HepG2 (cell line): ENCODE measurements around the gene BTK. TPM values are rescaled to one million over a fixed set of nuclear protein-coding genes. Genes with fewer than 3 reads are reported as not detected.

Experiments
- ARID4A ChIP-seq: sonication (generic); formaldehyde crosslinking; IDR thresholded peaks from 2 replicates; pipeline ENCODE4 v1.5.0; 2020; ENCODE audit warnings: mild to moderate bottlenecking, missing genetic modification reagents, borderline replicate concordance
- CTCF ChIP-seq: sonication (generic); formaldehyde crosslinking; IDR thresholded peaks from 2 replicates; pipeline ENCODE4 v1.5.0; 2020; ENCODE audit warnings: mild to moderate bottlenecking, missing genetic modification reagents, moderate library complexity
- GFI1 ChIP-seq: sonication (generic); formaldehyde crosslinking; IDR thresholded peaks from 2 replicates; pipeline ENCODE4 v1.5.0; 2020; ENCODE audit warnings: missing genetic modification reagents, mild to moderate bottlenecking, borderline replicate concordance
- HOXA5 ChIP-seq: sonication (generic); formaldehyde crosslinking; IDR thresholded peaks from 2 replicates; pipeline ENCODE4 v1.4.0; 2020; ENCODE audit warnings: missing genetic modification reagents
- IRF2 ChIP-seq: IDR thresholded peaks from 2 replicates; pipeline ENCODE4 v1.6.1; 2018; ENCODE audit warnings: missing genetic modification reagents, missing compliant biosample characterization
- MIER2 ChIP-seq: IDR thresholded peaks from 2 replicates; pipeline ENCODE4 v1.6.1; 2016; ENCODE audit warnings: missing biosample characterization, missing genetic modification reagents
- NCOA1 ChIP-seq: sonication (generic); formaldehyde crosslinking; IDR thresholded peaks from 2 replicates; pipeline ENCODE4 v1.9.0; 2021; ENCODE audit warnings: missing genetic modification reagents
- NRL ChIP-seq: sonication (generic); formaldehyde crosslinking; IDR thresholded peaks from 2 replicates; pipeline ENCODE4 v1.5.0; 2020; ENCODE audit warnings: missing genetic modification reagents, mild to moderate bottlenecking, moderate library complexity, borderline replicate concordance
- ONECUT2 ChIP-seq: sonication (generic); formaldehyde crosslinking; IDR thresholded peaks from 2 replicates; pipeline ENCODE4 v1.4.0; 2020; ENCODE audit warnings: missing genetic modification reagents
- PAF1 ChIP-seq: IDR thresholded peaks from 2 replicates; pipeline ENCODE4 v1.6.1; 2016; ENCODE audit warnings: missing genetic modification reagents, missing compliant biosample characterization
- SIN3A ChIP-seq: IDR thresholded peaks from 2 replicates; pipeline ENCODE4 v1.6.1; 2011; ENCODE audit warnings: low read depth, mild to moderate bottlenecking, control low read depth, low read length, borderline replicate concordance
- SRY ChIP-seq: sonication (generic); formaldehyde crosslinking; IDR thresholded peaks from 2 replicates; pipeline ENCODE4 v1.8.0; 2022; ENCODE audit warnings: mild to moderate bottlenecking, missing genetic modification reagents
- TEAD3 ChIP-seq: optimal IDR thresholded peaks from 2 replicates; pipeline ENCODE3; 2016; ENCODE audit warnings: borderline replicate concordance
- ZNF136 ChIP-seq: sonication (generic); formaldehyde crosslinking; IDR thresholded peaks from 2 replicates; pipeline ENCODE4 v1.8.1; 2022; ENCODE audit warnings: low read depth, mild to moderate bottlenecking, moderate library complexity, missing genetic modification reagents
- ZNF547 ChIP-seq: sonication (generic); formaldehyde crosslinking; IDR thresholded peaks from 2 replicates; pipeline ENCODE4 v1.5.1; 2020; ENCODE audit warnings: mild to moderate bottlenecking, missing genetic modification reagents
- ZNF674 ChIP-seq: sonication (generic); formaldehyde crosslinking; IDR thresholded peaks from 2 replicates; pipeline ENCODE4 v1.5.0; 2020; ENCODE audit warnings: low read depth, mild to moderate bottlenecking, missing genetic modification reagents
- ZNF775 ChIP-seq: sonication (generic); formaldehyde crosslinking; IDR thresholded peaks from 2 replicates; pipeline ENCODE4 v1.4.0; 2020; ENCODE audit warnings: missing genetic modification reagents, mild to moderate bottlenecking, moderate library complexity, borderline replicate concordance
- polyA plus RNA-seq, 8 experiments: library from polyadenylated mRNA; depleted of rRNA in 3 of 8; stranded (reverse) in 7 of 8; unstranded in 1 of 8; fragments of >200 nt; fragmentation: Illumina TruSeq in 4 of 8; extraction: Trizol in 4 of 8; gene quantifications; 2 replicates each; pipeline versions ENCODE4 v1.2.1 to v1.2.3, GENCODE V29; 2011 to 2016; ENCODE audit warnings: low read depth in 4 of 8, missing spikeins in 1 of 8, mixed read lengths in 1 of 8; ENCODE audit not compliant: insufficient read depth in 1 of 8
- total RNA-seq, 5 experiments: library from RNA; depleted of rRNA; stranded (reverse); fragments of >200 nt; fragmentation: Illumina TruSeq; extraction: Trizol; gene quantifications; 2 replicates each; pipeline ENCODE4 v1.2.3, GENCODE V29; 2016; ENCODE audit warnings: low read depth in 1 of 5
- TF ChIP-seq, protein P1 (sequence below): IDR thresholded peaks from 2 replicates; pipeline ENCODE4 v1.6.1; 2016; ENCODE audit warnings: missing compliant biosample characterization, missing genetic modification reagents, borderline replicate concordance
- TF ChIP-seq, protein P2 (sequence below): sonication (generic); formaldehyde crosslinking; IDR thresholded peaks from 2 replicates; pipeline ENCODE4 v1.5.1; 2020; ENCODE audit warnings: missing genetic modification reagents, mild to moderate bottlenecking, borderline replicate concordance

Gene BTK
- total and polyA plus RNA-seq, 2 of the 13 experiments (the other 11 are each of a cell fraction or from before 2014, with no cell fraction given) = not detected

DNA sequence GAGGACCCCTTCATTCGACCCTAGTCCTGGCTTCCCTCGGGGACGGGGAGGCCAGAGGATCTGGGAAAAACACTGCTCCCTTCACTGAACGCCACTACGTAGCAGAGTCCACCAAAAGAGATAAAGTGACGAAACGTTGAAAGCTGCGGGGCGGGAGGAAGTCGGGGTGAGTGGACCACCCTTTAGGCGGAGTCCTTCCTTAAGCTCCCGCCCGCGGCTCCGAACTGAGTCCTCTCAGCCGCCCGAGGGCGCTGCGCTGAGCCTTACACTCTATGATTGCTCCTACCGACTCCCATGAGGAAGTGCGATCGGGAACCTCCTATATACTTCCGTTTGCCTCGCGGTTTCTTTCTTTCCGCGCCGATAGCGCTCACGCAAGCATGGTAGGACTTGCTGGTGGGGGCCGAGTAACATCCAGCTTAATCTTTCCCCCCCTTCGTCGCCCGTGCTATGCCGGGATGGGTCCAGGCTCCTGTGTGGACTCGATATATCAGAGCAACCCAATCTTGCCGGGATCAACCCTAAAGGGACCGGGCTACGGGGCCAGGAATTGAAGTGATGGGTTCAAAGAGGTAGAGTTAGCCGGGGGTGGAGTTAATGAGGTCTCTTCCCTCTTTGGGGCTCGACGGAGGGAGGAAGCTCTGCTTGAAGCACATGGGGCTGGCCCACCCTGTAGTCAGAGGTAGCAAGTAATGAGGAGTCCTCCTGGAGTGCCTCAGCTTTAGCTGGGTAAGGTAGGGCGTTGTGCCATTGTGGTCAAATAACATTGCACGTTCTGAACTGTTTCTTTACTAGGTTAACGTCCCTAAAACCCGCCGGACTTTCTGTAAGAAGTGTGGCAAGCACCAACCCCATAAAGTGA lies 4.9 kb upstream of the BTK start, which contains the start of gene RPL36A (continued):
- TF ChIP-seq ARID4A (CRISPR knock-in tag) (peak; percentile 78), CTCF (peak; percentile 83), NRL (CRISPR knock-in tag) (peak; percentile 36; the same call in 1 of the 2 replicates), ZNF547 (no peak), ONECUT2 (CRISPR knock-in tag) (no peak), TEAD3 (CRISPR knock-in tag) (no peak), SIN3A (no peak), SRY (no peak), IRF2 (CRISPR knock-in tag) (0 out of 2 replicates have a peak, but pooled peaks have one; percentile 36), MIER2 (CRISPR knock-in tag) (no peak), PAF1 (no peak), ZNF775 (CRISPR knock-in tag) (no peak), ZNF674 (CRISPR knock-in tag) (no peak), GFI1 (CRISPR knock-in tag) (0 out of 2 replicates have a peak, but pooled peaks have one; percentile 20), ZNF136 (CRISPR knock-in tag) (no peak), NCOA1 (CRISPR knock-in tag) (no peak), HOXA5 (CRISPR knock-in tag) (no peak)
- TF ChIP-seq, protein P1, sequence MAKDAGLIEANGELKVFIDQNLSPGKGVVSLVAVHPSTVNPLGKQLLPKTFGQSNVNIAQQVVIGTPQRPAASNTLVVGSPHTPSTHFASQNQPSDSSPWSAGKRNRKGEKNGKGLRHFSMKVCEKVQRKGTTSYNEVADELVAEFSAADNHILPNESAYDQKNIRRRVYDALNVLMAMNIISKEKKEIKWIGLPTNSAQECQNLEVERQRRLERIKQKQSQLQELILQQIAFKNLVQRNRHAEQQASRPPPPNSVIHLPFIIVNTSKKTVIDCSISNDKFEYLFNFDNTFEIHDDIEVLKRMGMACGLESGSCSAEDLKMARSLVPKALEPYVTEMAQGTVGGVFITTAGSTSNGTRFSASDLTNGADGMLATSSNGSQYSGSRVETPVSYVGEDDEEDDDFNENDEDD = peak; percentile 37; the same call in 1 of the 2 replicates
- TF ChIP-seq, protein P2, sequence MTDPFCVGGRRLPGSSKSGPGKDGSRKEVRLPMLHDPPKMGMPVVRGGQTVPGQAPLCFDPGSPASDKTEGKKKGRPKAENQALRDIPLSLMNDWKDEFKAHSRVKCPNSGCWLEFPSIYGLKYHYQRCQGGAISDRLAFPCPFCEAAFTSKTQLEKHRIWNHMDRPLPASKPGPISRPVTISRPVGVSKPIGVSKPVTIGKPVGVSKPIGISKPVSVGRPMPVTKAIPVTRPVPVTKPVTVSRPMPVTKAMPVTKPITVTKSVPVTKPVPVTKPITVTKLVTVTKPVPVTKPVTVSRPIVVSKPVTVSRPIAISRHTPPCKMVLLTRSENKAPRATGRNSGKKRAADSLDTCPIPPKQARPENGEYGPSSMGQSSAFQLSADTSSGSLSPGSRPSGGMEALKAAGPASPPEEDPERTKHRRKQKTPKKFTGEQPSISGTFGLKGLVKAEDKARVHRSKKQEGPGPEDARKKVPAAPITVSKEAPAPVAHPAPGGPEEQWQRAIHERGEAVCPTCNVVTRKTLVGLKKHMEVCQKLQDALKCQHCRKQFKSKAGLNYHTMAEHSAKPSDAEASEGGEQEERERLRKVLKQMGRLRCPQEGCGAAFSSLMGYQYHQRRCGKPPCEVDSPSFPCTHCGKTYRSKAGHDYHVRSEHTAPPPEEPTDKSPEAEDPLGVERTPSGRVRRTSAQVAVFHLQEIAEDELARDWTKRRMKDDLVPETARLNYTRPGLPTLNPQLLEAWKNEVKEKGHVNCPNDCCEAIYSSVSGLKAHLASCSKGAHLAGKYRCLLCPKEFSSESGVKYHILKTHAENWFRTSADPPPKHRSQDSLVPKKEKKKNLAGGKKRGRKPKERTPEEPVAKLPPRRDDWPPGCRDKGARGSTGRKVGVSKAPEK = no peak
